ENCODE data around the gene EXOC2.

The EXOC2 gene

DNA sequence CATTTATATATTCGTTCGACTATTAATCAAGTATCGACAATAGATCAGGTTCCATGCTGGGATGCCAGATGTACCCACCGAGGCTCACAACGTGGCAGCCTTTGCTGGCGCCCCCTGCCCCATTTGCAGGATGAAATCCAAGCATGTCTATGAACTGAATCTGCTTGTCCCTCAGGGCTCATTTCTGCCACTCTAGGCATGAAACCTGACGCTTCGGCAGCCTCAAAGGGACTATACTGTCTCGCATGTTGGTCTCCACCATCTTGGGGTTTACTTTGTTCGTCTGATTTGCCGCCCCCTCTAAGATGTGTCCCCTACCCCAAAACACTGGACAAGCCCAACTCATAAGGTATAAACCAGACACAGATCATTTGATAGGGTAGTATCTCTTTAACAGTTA is 72.8 kb downstream of the EXOC2 start:
- Histone ChIP-seq H3K4me2 (ENCODE audit: low read length) (no peak overlapping the region), H3K27me3 (ENCODE audit: control insufficient read depth, low read length) (no peaks in the 10 kb centered on the region), H4K20me1 (ENCODE audit: control insufficient read depth, insufficient read depth, low read depth, low read length) (no peaks in the 10 kb centered on the region), H3K36me3 (ENCODE audit: control insufficient read depth, low read length) (0 out of 2 replicates have a peak, but pooled peaks cover 4% of the 10 kb centered on the region), H3K9me2 (replicated peaks; ENCODE audit: control insufficient read depth, low read length) (no peaks in the 10 kb centered on the region), H3F3A (ENCODE audit: control insufficient read depth, insufficient read depth) (no peaks in the 10 kb centered on the region), H3K27ac (ENCODE audit: low read depth, low read length) (no peak overlapping the region), H3K4me3 (ENCODE audit: low read length) (no peak overlapping the region), H3K79me2 (ENCODE audit: control insufficient read depth, low read length) (no peaks in the 10 kb centered on the region), H3K4me1 (ENCODE audit: control insufficient read depth, low read length) (no peaks in the 10 kb centered on the region), H3K9me3 (ENCODE audit: control insufficient read depth, insufficient read depth, low read length) (no peaks in the 10 kb centered on the region)
- TF ChIP-seq EZH2phosphoT487 (IDR thresholded peaks at IDR 0.05; ENCODE audit: borderline replicate concordance, low read length): no peak
- TF ChIP-seq, protein P1, sequence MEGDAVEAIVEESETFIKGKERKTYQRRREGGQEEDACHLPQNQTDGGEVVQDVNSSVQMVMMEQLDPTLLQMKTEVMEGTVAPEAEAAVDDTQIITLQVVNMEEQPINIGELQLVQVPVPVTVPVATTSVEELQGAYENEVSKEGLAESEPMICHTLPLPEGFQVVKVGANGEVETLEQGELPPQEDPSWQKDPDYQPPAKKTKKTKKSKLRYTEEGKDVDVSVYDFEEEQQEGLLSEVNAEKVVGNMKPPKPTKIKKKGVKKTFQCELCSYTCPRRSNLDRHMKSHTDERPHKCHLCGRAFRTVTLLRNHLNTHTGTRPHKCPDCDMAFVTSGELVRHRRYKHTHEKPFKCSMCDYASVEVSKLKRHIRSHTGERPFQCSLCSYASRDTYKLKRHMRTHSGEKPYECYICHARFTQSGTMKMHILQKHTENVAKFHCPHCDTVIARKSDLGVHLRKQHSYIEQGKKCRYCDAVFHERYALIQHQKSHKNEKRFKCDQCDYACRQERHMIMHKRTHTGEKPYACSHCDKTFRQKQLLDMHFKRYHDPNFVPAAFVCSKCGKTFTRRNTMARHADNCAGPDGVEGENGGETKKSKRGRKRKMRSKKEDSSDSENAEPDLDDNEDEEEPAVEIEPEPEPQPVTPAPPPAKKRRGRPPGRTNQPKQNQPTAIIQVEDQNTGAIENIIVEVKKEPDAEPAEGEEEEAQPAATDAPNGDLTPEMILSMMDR (IDR thresholded peaks at IDR 0.05; ENCODE audit: low read depth, low read length, poor library complexity, severe bottlenecking): no peak

DNA sequence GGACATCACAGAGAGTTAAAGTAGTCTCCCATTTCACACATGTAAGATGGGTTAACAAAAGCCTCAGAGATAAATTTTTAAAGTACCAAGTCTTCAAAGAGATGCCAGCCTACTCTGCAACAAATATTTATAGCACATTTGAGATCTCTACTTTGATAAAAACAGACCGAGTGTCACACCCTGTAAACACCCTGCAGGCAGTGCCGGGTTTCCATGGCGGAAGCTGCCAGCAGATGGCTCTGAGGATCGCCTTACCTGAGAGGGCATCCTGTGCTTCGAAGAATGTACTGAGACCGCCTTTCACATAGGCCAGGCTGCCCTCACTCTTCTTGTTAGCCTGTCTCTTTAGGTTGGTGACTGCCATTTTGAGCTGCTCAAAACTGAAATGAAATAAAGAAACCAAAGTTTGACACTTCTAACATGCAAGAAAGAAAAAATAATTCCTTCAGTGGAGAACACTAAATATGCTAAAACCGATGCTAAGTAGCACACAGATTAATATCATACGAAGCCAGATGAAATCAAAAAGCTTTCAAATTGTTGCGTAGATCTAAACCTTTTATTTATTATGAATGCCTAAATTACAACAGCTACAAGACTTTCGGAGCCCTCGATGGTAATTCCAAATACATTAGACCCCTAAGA is 75.4 kb downstream of the EXOC2 start:
- no peaks in the 10 kb centered on the region for H3K9me2 ChIP-seq (replicated peaks; ENCODE audit: control insufficient read depth, low read length)
- H3K4me3 ChIP-seq (ENCODE audit: low read length): no peak overlapping the region
- no peaks in the 10 kb centered on the region for H3K9me3 ChIP-seq (ENCODE audit: control insufficient read depth, insufficient read depth, low read length)
- no peaks in the 10 kb centered on the region for H3F3A ChIP-seq (ENCODE audit: control insufficient read depth, insufficient read depth)
- TF ChIP-seq EZH2phosphoT487 (IDR thresholded peaks at IDR 0.05; ENCODE audit: borderline replicate concordance, low read length): no peak
- TF ChIP-seq, protein P1 (IDR thresholded peaks at IDR 0.05; ENCODE audit: low read depth, low read length, poor library complexity, severe bottlenecking): no peak
- no peaks in the 10 kb centered on the region for H4K20me1 ChIP-seq (ENCODE audit: control insufficient read depth, insufficient read depth, low read depth, low read length)
- H3K4me1 ChIP-seq (ENCODE audit: control insufficient read depth, low read length): no peaks in the 10 kb centered on the region
- H3K4me2 ChIP-seq (ENCODE audit: low read length): no peak overlapping the region
- 0 out of 2 replicates have a peak, but pooled peaks cover 4% of the 10 kb centered on the region for H3K36me3 ChIP-seq (ENCODE audit: control insufficient read depth, low read length)
- no peaks in the 10 kb centered on the region for H3K27me3 ChIP-seq (ENCODE audit: control insufficient read depth, low read length)
- no peaks in the 10 kb centered on the region for H3K79me2 ChIP-seq (ENCODE audit: control insufficient read depth, low read length)
- no peak overlapping the region for H3K27ac ChIP-seq (ENCODE audit: low read depth, low read length)

DNA sequence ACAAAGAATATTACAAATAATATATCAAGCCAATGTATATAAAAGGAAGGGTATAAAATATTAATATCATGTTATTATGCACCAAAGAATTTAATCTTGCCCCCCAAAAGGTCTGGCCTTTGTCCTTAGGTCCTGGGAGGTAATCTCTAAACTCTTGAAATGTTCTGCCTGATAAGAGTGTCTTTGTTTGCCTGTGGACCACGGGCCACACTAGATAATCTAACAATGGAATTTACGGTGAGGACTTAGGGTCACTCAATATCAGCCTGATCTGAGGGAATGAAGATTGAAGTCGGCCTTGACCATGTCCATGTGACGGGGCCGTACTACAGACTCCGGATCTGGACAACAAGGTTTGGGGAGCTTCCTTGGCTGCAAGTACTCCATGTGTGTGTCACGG is 79.0 kb downstream of the EXOC2 start:
- no peak overlapping the region for H3K4me2 ChIP-seq (ENCODE audit: low read length)
- H3K4me3 ChIP-seq (ENCODE audit: low read length): no peak overlapping the region
- 0 out of 2 replicates have a peak, but pooled peaks cover 4% of the 10 kb centered on the region for H3K36me3 ChIP-seq (ENCODE audit: control insufficient read depth, low read length)
- no peak overlapping the region for H3K27ac ChIP-seq (ENCODE audit: low read depth, low read length)
- no peaks in the 10 kb centered on the region for H3K79me2 ChIP-seq (ENCODE audit: control insufficient read depth, low read length)
- H3K9me3 ChIP-seq (ENCODE audit: control insufficient read depth, insufficient read depth, low read length): no peaks in the 10 kb centered on the region
- no peaks in the 10 kb centered on the region for H3K9me2 ChIP-seq (replicated peaks; ENCODE audit: control insufficient read depth, low read length)
- TF ChIP-seq, protein P1 (IDR thresholded peaks at IDR 0.05; ENCODE audit: low read depth, low read length, poor library complexity, severe bottlenecking): no peak
- no peak for TF ChIP-seq EZH2phosphoT487 (IDR thresholded peaks at IDR 0.05; ENCODE audit: borderline replicate concordance, low read length)
- no peaks in the 10 kb centered on the region for H3K27me3 ChIP-seq (ENCODE audit: control insufficient read depth, low read length)
- H3F3A ChIP-seq (ENCODE audit: control insufficient read depth, insufficient read depth): no peaks in the 10 kb centered on the region
- no peaks in the 10 kb centered on the region for H4K20me1 ChIP-seq (ENCODE audit: control insufficient read depth, insufficient read depth, low read depth, low read length)
- no peaks in the 10 kb centered on the region for H3K4me1 ChIP-seq (ENCODE audit: control insufficient read depth, low read length)

Measured in DOHH2 (cell line).